Fibroblast of lung (primary cell): Measurements from ENCODE around the gene ABCF2. TPM values are rescaled to one million over a fixed set of nuclear protein-coding genes. Genes with fewer than 3 reads are reported as not detected.

Source experiments
- DNase-seq, 2 donors: peaks; one replicate each; pipeline versions ENCODE4 v3.0.0 to v3.0.0-alpha.2; 2010; ENCODE audit warnings: low read depth in 2 of 2
- H2AFZ ChIP-seq: 2 replicates; pipeline ENCODE4 v1.5.1; 2012; ENCODE audit warnings: low read length, control low read depth, inconsistent platforms
- H3K27ac ChIP-seq: 2 replicates; pipeline ENCODE4 v1.5.1; 2011; ENCODE audit warnings: low read length, control low read depth; ENCODE audit not compliant: insufficient read depth
- H3K27me3 ChIP-seq: 2 replicates; pipeline ENCODE4 v1.5.1; 2011; ENCODE audit warnings: mild to moderate bottlenecking, low read length; ENCODE audit not compliant: control insufficient read depth, insufficient read depth
- H3K36me3 ChIP-seq: 2 replicates; pipeline ENCODE4 v1.5.1; 2011; ENCODE audit warnings: low read length; ENCODE audit not compliant: control insufficient read depth, insufficient read depth
- H3K4me1 ChIP-seq: 2 replicates; pipeline ENCODE4 v1.5.1; 2011; ENCODE audit warnings: low read length; ENCODE audit not compliant: control insufficient read depth, insufficient read depth; ENCODE audit errors: extremely low read depth
- H3K4me2 ChIP-seq: 2 replicates; pipeline ENCODE4 v1.5.1; 2011; ENCODE audit warnings: low read length, control low read depth; ENCODE audit not compliant: insufficient read depth; ENCODE audit errors: extremely low read depth
- H3K4me3 ChIP-seq, 4 experiments: fragments of 200-600 bp in 1 of 4; sonication (generic) in 1 of 4; replicated peaks in 1 of 4; 2 replicates each; pipeline ENCODE4 v1.5.1; 2011 to 2016; ENCODE audit warnings: low read length in 4 of 4, low read depth in 3 of 4, mild to moderate bottlenecking in 3 of 4, control low read depth in 2 of 4, inconsistent platforms in 1 of 4, mixed read lengths in 1 of 4; ENCODE audit not compliant: insufficient read depth in 1 of 4; ENCODE audit errors: control extremely low read depth in 1 of 4
- H3K79me2 ChIP-seq: 2 replicates; pipeline ENCODE4 v1.5.1; 2012; ENCODE audit warnings: mild to moderate bottlenecking, low read length, inconsistent platforms; ENCODE audit not compliant: control insufficient read depth, insufficient read depth
- H3K9ac ChIP-seq: 2 replicates; pipeline ENCODE4 v1.5.1; 2011; ENCODE audit warnings: mild to moderate bottlenecking, low read length, control low read depth; ENCODE audit not compliant: insufficient read depth
- H3K9me3 ChIP-seq: 2 replicates; pipeline ENCODE4 v1.5.1; 2012; ENCODE audit warnings: low read depth, low read length; ENCODE audit not compliant: control insufficient read depth, insufficient read depth
- H4K20me1 ChIP-seq: 2 replicates; pipeline ENCODE4 v1.5.1; 2011; ENCODE audit warnings: low read length; ENCODE audit not compliant: control insufficient read depth, insufficient read depth; ENCODE audit errors: extremely low read depth
- EZH2 ChIP-seq: IDR thresholded peaks from 2 replicates; pipeline ENCODE4 v1.5.1; 2012; ENCODE audit warnings: low read length, control low read depth, mild to moderate bottlenecking; ENCODE audit errors: missing control alignments
- polyA plus RNA-seq, 2 donors: library from polyadenylated mRNA; depleted of rRNA in 1 of 2; stranded (reverse) in 1 of 2; unstranded in 1 of 2; fragments of >200 nt; gene quantifications; 2 replicates each; pipeline ENCODE4 v1.2.1, GENCODE V29; 2011 to 2012; ENCODE audit warnings: missing spikeins in 1 of 2
- total RNA-seq: library from RNA; depleted of rRNA; stranded (reverse); fragments of >200 nt; gene quantifications from 2 replicates; pipeline ENCODE4 v1.2.1, GENCODE V29; 2014
- TF ChIP-seq, protein P1 (sequence below), 2 donors: IDR thresholded peaks in 1 of 2; conservative IDR thresholded peaks in 1 of 2; 1 replicate in 1 of 2; 2 replicates in 1 of 2; pipeline ENCODE4 v1.5.1; 2011 to 2012; ENCODE audit warnings: low read length in 2 of 2, control low read depth in 1 of 2, inconsistent platforms in 1 of 2, low read depth in 1 of 2, mild to moderate bottlenecking in 1 of 2

Gene ABCF2
- total and polyA plus RNA-seq, 2 donors (not counting 1 experiment from before 2014, with no cell fraction given), result 41.6 to 46.4 TPM

DNA sequence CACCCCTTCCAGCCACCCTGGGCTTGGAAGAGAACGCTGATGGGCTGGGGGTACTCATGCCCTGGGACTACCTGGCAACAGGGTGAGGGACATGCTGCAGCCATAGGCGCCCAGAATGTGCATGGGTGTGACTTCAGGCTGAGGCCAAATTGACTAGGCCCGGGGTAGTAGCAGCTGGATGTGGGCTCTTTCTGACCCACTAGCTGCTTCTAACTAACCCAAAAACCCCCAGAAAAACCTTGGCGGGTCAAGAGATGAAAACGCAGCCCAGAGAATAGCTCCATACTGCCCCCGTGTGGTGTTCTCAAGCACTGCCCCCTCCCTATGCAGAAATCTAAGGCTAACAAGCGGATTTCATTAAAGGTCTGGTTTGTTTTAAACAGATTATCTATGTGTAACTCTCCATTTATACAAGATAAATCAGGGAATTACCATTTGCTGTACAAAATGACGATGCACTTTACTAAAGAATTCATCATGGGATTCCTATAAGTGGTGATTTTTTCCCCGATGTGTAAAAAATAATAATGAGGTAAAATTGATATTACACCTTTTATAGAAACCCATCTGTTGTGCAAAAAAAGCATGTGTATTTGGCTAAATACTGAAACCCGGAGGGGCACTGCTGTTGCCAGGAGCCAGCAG lies 17.3 kb upstream of the ABCF2 start:
- TF ChIP-seq, protein P1, sequence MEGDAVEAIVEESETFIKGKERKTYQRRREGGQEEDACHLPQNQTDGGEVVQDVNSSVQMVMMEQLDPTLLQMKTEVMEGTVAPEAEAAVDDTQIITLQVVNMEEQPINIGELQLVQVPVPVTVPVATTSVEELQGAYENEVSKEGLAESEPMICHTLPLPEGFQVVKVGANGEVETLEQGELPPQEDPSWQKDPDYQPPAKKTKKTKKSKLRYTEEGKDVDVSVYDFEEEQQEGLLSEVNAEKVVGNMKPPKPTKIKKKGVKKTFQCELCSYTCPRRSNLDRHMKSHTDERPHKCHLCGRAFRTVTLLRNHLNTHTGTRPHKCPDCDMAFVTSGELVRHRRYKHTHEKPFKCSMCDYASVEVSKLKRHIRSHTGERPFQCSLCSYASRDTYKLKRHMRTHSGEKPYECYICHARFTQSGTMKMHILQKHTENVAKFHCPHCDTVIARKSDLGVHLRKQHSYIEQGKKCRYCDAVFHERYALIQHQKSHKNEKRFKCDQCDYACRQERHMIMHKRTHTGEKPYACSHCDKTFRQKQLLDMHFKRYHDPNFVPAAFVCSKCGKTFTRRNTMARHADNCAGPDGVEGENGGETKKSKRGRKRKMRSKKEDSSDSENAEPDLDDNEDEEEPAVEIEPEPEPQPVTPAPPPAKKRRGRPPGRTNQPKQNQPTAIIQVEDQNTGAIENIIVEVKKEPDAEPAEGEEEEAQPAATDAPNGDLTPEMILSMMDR (conservative IDR thresholded peaks at IDR 0.05 in 1 of 2, IDR thresholded peaks at IDR 0.05 in 1 of 2; ENCODE audit: low read depth in 1 of 2, low read length in 2 of 2), result peak; percentile 88 to 95
- TF ChIP-seq EZH2, result no peak
- DNase-seq, result peak in 1 of 2 donors; percentile 60
- H3K4me3 ChIP-seq, result peak overlapping the region in 1 of 4 experiments; percentile 41
- no peaks in the 10 kb centered on the region for H3K9me3 ChIP-seq
- H3K36me3 ChIP-seq, result peaks cover 13% of the 10 kb centered on the region
- H3K9ac ChIP-seq, result no peak overlapping the region
- peaks cover 28% of the 10 kb centered on the region for H3K4me1 ChIP-seq
- no peak overlapping the region for H2AFZ ChIP-seq
- no peaks in the 10 kb centered on the region for H3K27me3 ChIP-seq
- H4K20me1 ChIP-seq, result no peaks in the 10 kb centered on the region
- H3K27ac ChIP-seq, result no peak overlapping the region
- H3K4me2 ChIP-seq, result peak overlapping the region; percentile 68
- peaks cover 6% of the 10 kb centered on the region for H3K79me2 ChIP-seq

- H3K27ac ChIP-seq, result peak overlapping the region; percentile 8
- DNase-seq, result no peak
- H4K20me1 ChIP-seq, result no peaks in the 10 kb centered on the region
- H3K4me2 ChIP-seq, result no peak overlapping the region
- H3K79me2 ChIP-seq, result peaks cover 11% of the 10 kb centered on the region
- H3K27me3 ChIP-seq, result no peaks in the 10 kb centered on the region
- H3K4me3 ChIP-seq, result no peak overlapping the region
- no peaks in the 10 kb centered on the region for H3K9me3 ChIP-seq
- H3K36me3 ChIP-seq, result peaks cover 19% of the 10 kb centered on the region
- TF ChIP-seq, protein P1 (conservative IDR thresholded peaks at IDR 0.05 in 1 of 2, IDR thresholded peaks at IDR 0.05 in 1 of 2; ENCODE audit: low read depth in 1 of 2, low read length in 2 of 2), result no peak
- TF ChIP-seq EZH2, result no peak
- H3K4me1 ChIP-seq, result peaks cover 24% of the 10 kb centered on the region
- no peak overlapping the region for H2AFZ ChIP-seq
- H3K9ac ChIP-seq, result no peak overlapping the region
Measured at GRCh38 chr7:151243408-151244195, 16.6 kb upstream of the ABCF2 start.

DNA sequence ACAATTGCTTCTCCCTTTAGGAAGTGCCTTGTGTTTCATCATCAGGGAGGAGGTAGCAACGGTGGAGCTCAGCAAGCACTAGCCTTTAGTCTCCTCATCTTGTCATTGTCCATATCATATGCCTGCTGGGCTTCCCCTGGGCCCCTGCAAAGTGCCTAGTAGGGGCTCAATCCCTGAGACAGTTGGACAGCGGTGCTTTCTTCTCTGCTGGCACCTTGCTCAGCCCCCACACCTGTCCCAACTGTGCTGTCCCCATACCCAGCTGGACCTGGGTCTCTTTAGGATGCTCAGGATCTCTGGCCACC lies 16.0 kb upstream of the ABCF2 start:
- no peak overlapping the region for H2AFZ ChIP-seq
- no peak overlapping the region for H3K9ac ChIP-seq
- peaks cover 11% of the 10 kb centered on the region for H3K79me2 ChIP-seq
- H3K9me3 ChIP-seq, result no peaks in the 10 kb centered on the region
- TF ChIP-seq, protein P1 (conservative IDR thresholded peaks at IDR 0.05 in 1 of 2, IDR thresholded peaks at IDR 0.05 in 1 of 2; ENCODE audit: low read depth in 1 of 2, low read length in 2 of 2), result no peak
- TF ChIP-seq EZH2, result no peak
- H3K36me3 ChIP-seq, result peaks cover 22% of the 10 kb centered on the region
- no peak overlapping the region for H3K4me2 ChIP-seq
- H4K20me1 ChIP-seq, result no peaks in the 10 kb centered on the region
- H3K4me1 ChIP-seq, result peaks cover 24% of the 10 kb centered on the region
- no peaks in the 10 kb centered on the region for H3K27me3 ChIP-seq
- no peak for DNase-seq
- no peak overlapping the region for H3K4me3 ChIP-seq
- peak overlapping the region; percentile 8 for H3K27ac ChIP-seq
